Stimulated activated CD4-positive, alpha-beta T cell treated with anti-CD3 and anti-CD28 coated beads, Interleukin-4, amount 100 ng/mL, for 48 hours (primary cell): ENCODE data around the gene CACHD1.
A peak's percentile ranks its signal among the peaks of the same experiment; 100 is the strongest.

Source experiments
- DNase-seq, 2 donors: peaks; one replicate each; pipeline ENCODE4 v3.0.0-alpha.2; 2020; ENCODE audit warnings: low read depth in 2 of 2

Gene CACHD1

GRCh38 chr1:64469977-64470664 lies at the start of gene CACHD1:
CACHD1 (plus strand) TSS chr1:64470129; CDS start chr1:64470745, 616 bp downstream.
- peak; percentile 50 to 66 for DNase-seq

- no peak for DNase-seq
Measured at GRCh38 chr1:64421377-64421776, 48.6 kb upstream of the CACHD1 start.

GRCh38 chr1:64423526-64423925 lies 46.4 kb upstream of the CACHD1 start:
- no peak for DNase-seq

DNA sequence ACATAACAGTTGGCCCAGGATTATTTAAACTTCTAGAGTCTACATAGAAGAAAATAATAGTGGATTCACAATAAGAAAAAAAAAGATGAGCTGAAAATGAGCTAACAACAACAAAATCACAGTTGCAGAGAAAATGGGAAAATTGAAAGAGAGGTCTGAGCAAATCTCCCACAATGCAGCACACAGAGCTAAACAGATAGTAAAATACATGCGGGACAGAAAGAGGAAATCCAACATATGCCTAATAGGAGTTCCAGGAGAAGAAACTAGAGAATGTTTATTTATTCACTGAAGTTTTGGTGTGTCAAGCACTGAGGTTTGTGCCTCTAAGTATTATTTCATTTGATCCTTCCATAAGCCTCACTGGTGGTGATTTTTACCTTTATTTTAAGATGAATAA lies 45.5 kb upstream of the CACHD1 start:
- DNase-seq = no peak

DNA sequence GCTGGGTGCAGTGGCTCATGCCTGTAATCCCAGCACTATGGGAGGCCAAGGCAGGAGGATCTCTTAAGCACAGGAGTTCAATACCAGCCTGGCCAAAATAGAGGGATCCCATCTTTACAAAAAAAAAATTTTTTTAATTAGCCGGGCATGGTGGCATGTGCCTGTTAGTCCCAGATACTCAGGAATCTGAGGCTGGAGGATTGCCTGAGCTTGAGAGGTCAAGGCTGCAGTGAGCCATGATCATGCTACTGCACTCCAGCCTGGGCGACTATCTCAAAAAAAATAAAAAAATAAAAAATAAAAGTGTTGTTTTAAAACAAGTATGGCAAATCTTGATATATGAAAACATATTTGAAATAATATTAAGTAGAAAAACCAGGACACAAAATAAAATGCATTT lies 44.4 kb upstream of the CACHD1 start:
- DNase-seq = no peak

GRCh38 chr1:64426681-64427080 lies 43.2 kb upstream of the CACHD1 start:
- no peak for DNase-seq

DNA sequence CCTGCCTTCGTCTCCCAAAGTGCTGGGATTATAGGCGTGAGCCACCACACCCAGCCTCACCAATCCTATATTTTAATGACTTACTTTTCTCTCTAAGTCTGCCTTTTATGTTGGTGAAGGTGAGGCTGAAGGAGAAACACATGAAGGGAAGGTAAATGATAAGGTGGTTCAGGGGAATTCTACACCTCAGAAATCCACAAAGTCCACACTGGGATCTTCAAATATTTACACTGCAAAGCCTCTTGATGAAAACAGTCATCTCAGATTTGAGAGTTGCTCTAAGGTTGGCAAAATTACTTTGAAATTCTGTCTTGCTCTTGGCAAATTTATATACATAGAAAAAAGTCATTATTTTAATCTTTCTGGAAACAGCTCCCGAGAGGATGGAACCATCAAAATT lies 42.0 kb upstream of the CACHD1 start:
- no peak for DNase-seq

- DNase-seq = no peak
Measured at GRCh38 chr1:64433308-64433707, 36.6 kb upstream of the CACHD1 start.

GRCh38 chr1:64433747-64434146 lies 36.2 kb upstream of the CACHD1 start:
- no peak for DNase-seq

DNA sequence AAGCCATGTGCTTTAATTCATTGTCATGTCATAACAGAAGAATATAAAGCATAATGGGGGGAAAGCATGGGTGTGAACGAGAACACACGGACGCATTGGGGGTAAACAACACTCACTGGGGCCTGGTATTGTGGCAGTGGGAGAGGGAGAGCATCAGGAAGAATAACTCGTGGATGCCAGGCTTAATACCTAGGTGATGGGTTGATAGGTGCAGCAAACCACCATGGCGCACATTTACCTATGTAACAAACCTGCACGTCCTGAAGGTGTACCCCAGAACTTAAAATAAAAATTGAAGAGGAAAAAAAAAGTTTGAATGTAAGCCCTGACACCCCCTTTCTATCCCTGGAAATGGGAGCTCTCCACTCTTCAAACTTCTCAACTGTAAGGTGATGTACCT lies 34.9 kb upstream of the CACHD1 start:
- DNase-seq = no peak

DNA sequence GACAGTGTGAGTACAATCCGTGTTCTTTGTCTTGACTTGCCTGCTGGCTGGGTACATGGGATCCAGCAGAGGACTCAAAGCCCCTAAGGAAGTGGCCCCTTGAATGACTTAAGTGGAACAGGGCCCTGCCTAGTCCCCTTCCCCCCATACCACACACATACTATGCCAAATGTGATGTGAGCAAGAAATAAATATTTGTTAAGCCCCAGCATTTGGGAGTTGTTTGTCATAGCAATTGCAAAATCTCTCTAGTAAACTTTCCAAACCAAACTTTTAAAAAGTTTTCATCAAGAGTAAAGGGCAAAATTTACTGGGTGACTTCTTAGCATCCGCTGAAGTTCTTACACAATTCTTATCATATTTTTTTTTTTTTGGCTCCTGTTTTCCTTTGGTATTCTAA lies 32.5 kb upstream of the CACHD1 start:
- no peak for DNase-seq

- DNase-seq = no peak
Measured at GRCh38 chr1:64440183-64440826, 29.6 kb upstream of the CACHD1 start.

DNA sequence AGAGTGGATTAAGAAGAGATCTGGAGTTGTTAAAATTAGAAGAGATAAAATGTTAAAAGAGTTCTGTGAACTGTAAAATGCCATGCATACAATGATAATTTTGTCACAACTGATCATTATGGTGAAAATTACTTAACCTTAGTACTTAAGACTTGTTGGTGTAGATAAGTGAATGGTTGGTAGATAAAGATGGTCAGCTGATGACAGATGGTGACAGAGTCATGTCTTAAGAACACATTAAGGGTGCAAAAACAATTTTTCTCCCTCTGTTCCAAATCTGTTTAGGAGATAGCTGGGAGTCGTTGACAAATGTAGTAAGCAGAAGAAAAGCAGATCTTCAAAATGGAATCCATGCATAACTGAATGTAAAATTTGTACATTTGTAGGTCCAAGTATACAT lies 18.5 kb upstream of the CACHD1 start:
- no peak for DNase-seq

DNA sequence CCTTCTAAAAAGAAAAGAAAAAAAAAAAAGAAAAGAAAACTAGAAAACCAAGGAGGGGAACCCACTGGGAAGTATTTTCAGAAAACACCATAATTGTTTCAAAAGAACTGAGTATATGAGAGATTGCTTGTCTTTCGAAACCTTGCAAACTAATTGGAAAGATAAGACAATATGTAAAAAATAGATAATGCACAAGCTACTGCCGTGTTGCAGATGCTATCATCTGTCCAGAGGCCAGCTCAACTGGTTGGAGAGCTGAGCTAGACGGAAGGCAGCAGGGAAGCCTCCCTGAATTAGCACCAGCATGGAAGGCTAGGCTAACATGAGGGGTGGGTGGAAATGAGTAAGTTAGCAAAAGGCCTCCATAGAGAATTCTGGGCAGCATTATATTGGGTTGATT lies 16.2 kb upstream of the CACHD1 start:
- DNase-seq = no peak

- no peak for DNase-seq
Measured at GRCh38 chr1:64458915-64459314, 11.0 kb upstream of the CACHD1 start.

DNA sequence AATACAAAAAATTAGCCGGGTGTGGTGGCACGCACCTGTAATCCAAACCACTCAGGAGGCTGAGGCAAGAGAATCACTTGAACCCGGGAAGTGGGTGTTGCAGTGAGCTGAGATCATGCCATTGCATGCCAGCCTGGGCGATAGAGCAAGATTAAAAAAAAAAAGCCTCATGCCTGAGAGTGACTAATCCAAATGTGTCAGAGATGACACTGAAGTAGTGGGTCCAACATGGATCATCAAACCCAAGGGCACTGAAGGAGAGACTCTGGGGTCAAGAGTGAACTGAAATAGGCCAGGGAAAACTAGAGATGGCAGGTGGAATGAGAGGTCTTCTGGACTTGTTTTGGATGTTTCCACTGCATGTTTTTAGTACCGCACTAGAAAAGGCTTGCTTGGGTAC lies 10.2 kb upstream of the CACHD1 start:
- DNase-seq = no peak

DNA sequence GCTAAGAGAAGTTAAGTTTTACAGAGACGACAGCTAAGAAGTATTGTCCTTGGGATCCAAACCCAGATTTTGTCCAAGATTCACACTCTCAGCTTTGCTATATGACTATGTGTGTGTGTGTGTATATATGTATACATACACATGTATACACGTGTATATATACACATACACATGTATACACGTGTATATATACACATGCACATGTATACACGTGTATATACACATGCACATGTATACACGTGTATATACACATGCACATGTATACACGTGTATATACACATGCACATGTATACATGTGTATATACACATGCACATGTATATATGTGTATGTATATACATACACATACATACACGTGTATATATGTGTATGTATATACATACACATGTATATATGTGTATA lies 3.9 kb upstream of the CACHD1 start:
- no peak for DNase-seq

DNA sequence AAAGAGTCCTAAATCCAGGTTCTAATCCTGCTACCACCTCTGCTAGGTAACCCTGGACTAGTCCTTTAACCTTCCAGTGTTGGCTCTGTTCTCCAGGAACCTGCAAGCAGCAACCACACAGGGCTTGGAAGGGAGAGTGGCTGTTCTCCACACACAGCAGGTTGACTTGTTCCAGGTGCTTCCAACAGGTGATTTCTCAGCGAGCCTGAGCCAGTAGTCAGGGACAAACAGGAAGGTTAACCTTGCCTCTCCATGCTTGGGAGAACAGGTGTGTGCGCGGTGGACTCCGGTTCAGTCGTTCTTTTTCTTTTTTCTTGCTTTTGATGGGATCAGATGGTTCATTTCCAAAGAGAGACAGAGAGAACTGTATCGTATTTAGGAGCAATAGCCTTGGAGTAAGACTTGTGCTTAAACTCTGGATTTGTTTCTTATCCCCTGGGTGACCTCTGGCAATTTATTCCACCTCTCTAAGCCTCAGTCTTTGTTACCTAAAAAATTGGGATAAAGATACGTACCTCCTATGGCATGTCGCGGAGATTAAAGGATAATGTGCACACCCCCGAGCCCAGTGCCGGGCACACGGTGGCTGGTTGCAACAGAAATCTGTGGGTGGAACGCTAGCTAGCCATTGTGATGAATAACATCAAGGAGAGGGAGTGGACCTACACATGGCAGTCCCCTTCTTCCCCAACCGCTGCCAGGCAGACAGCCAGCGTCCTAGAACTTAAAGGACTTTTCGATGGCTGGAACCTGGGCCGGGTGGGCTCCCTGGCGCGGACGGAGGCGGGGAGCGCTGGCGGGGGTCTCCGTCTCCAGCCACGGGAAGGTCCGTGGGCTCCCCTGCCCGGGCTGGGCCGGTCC lies 583 bp upstream of the CACHD1 start:
- no peak for DNase-seq

- DNase-seq = no peak
Measured at GRCh38 chr1:64470665-64471217, 812 bp downstream of the CACHD1 start.

DNA sequence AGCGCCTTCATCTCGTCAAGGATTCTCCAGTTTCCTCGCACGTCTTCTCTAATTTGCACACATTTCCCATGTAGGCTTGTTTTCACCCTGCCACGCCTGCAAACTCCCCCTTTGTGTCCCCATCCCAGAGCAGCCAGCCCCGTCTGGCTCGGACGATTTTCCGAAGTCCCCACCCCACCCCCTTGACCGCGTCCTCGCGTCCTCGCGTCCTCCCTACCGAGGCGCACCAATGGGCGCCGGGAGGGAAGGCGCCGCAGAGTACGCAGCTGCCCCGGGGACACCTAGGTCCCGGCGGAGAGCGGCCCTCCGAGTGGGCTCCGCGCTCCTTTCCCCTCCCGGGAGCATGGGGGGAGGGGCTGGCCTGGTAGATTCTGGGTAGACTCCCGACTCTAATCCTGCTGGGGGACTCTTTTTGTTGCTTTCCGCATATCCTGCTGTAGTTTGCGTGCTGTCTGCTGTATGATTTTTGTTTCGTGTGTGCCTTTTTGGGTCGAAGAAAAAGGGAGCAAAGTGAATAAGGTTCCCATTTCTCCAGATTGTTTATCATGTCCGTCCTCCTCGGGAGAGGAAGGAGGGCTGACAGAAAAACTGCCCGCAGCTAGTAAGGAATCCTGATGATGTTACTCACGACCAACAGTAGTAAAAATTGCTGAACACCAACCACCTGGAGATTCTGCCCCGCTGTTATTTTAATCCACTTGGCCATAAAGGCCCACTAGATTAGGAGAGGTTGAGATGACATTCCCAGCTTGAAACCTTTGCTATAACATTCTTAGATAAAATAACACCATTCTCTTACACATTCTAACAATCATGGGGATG lies 1.5 kb downstream of the CACHD1 start:
- no peak for DNase-seq

DNA sequence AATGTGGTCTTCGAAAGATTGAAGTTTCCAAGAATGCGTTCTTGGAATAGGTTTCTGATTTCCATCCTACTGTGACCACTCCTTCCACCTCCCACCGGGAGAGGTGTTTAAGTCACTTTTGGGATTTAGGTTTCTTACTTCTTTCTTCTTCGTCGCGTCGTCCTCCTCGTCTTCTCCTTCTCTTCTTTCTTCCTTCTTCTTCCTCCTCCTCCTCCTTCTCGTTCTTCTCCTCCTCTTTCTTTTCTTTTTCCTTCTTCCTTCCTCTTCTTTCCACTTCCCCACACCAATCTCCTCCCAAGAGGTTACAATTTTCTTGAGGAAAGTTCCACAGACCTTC lies 2.1 kb downstream of the CACHD1 start:
- no peak for DNase-seq

- DNase-seq = no peak
Measured at GRCh38 chr1:64472805-64473204, 2.9 kb downstream of the CACHD1 start.
